SK-N-SH (cell line): ENCODE measurements around the gene PLEKHG1. TPM values are rescaled to one million over a fixed set of nuclear protein-coding genes. Genes with fewer than 3 reads are reported as not detected.

ENCODE experiments used
- CTCF ChIA-PET: fragments of 300-600, 350-600 bp; formaldehyde crosslinking; extraction: SDS; loops from one replicate; lab custom pipeline; 2021; lab: Yijun Ruan, JAX
- POLR2A ChIA-PET: fragments of 350-600 bp; sonication (Branson Sonifier 250); formaldehyde crosslinking; extraction: SDS; loops from one replicate; lab custom pipeline; 2020; ENCODE audit warnings: antibody characterized with exemption, inconsistent platforms; lab: Yijun Ruan, JAX
- DNase-seq: peaks from one replicate; pipeline ENCODE4 v3.0.0; 2012
- H2AFZ ChIP-seq: fragments of 200-600 bp; sonication (generic); 2 replicates; pipeline ENCODE4 v1.8.1; 2016; ENCODE audit warnings: antibody characterized with exemption, mild to moderate bottlenecking, low read depth
- H3F3A ChIP-seq: fragments of 200-600 bp; sonication (generic); replicated peaks from 2 replicates; pipeline ENCODE3; 2016; ENCODE audit warnings: antibody characterized with exemption, mild to moderate bottlenecking; ENCODE audit not compliant: insufficient read depth
- H3K27ac ChIP-seq, 2 experiments: fragments of 200-500 bp in 1 of 2; fragments of 200-600 bp in 1 of 2; sonication (Bioruptor generic) in 1 of 2; sonication (generic), shearing (Covaris generic) in 1 of 2; 2 replicates each; pipeline versions ENCODE4 v1.5.1 to v1.6.1; 2014 to 2016; ENCODE audit warnings: low read depth in 2 of 2, inconsistent platforms in 1 of 2, low read length in 1 of 2, mild to moderate bottlenecking in 1 of 2, mixed read lengths in 1 of 2
- H3K27me3 ChIP-seq: fragments of 200-600 bp; sonication (generic), shearing (Covaris generic); 2 replicates; pipeline ENCODE4 v1.6.1; 2016; ENCODE audit warnings: mixed run types; ENCODE audit not compliant: insufficient read depth
- H3K36me3 ChIP-seq, 2 experiments: fragments of 200-500 bp in 1 of 2; fragments of 200-600 bp in 1 of 2; sonication (Bioruptor generic) in 1 of 2; sonication (generic) in 1 of 2; replicated peaks in 1 of 2; 2 replicates each; pipeline versions ENCODE3 to v1.5.1; 2014 to 2016; ENCODE audit warnings: low read length in 1 of 2, mild to moderate bottlenecking in 1 of 2; ENCODE audit not compliant: insufficient read depth in 2 of 2, control insufficient read depth in 1 of 2
- H3K4me1 ChIP-seq, 2 experiments: fragments of 200-500 bp in 1 of 2; fragments of 200-600 bp in 1 of 2; sonication (Bioruptor generic) in 1 of 2; sonication (generic), shearing (Covaris generic) in 1 of 2; 2 replicates each; pipeline versions ENCODE4 v1.5.1 to v1.6.1; 2014 to 2016; ENCODE audit warnings: low read depth in 1 of 2, low read length in 1 of 2, mixed run types in 1 of 2; ENCODE audit not compliant: insufficient read depth in 2 of 2, control insufficient read depth in 1 of 2
- H3K4me2 ChIP-seq: fragments of 200-600 bp; sonication (generic), shearing (Covaris generic); 2 replicates; pipeline ENCODE4 v1.6.1; 2017; ENCODE audit warnings: mixed run types
- H3K4me3 ChIP-seq, 2 experiments: fragments of 200-500 bp in 1 of 2; fragments of 200-600 bp in 1 of 2; sonication (Bioruptor generic) in 1 of 2; sonication (generic), shearing (Covaris generic) in 1 of 2; 2 replicates each; pipeline versions ENCODE4 v1.5.1 to v1.8.1; 2014 to 2016; ENCODE audit warnings: low read depth in 2 of 2, inconsistent platforms in 1 of 2, low read length in 1 of 2, mild to moderate bottlenecking in 1 of 2, mixed read lengths in 1 of 2, moderate library complexity in 1 of 2
- H3K79me2 ChIP-seq: fragments of 200-600 bp; sonication (generic); 2 replicates; pipeline ENCODE4 v1.8.1; 2017; ENCODE audit warnings: mild to moderate bottlenecking; ENCODE audit not compliant: insufficient read depth
- H3K9ac ChIP-seq: fragments of 200-600 bp; sonication (generic); 2 replicates; pipeline ENCODE4 v1.6.1; 2017; ENCODE audit warnings: mixed run types
- H3K9me2 ChIP-seq: fragments of 200-600 bp; sonication (generic); 2 replicates; pipeline ENCODE4 v1.6.1; 2017; ENCODE audit warnings: mixed run types
- H3K9me3 ChIP-seq: fragments of 200-600 bp; sonication (generic); 2 replicates; pipeline ENCODE4 v1.6.1; 2017; ENCODE audit warnings: mixed run types, mild to moderate bottlenecking, moderate library complexity
- H4K20me1 ChIP-seq: fragments of 200-600 bp; sonication (generic); 2 replicates; pipeline ENCODE4 v1.6.1; 2017; ENCODE audit warnings: mild to moderate bottlenecking, mixed run types; ENCODE audit not compliant: insufficient read depth
- ELF1 ChIP-seq: IDR thresholded peaks from 2 replicates; pipeline ENCODE4 v1.4.0; 2012
- EP300 ChIP-seq, 2 experiments: IDR thresholded peaks; 2 replicates each; pipeline versions ENCODE4 v1.4.0 to v1.6.1; 2012; ENCODE audit warnings: borderline replicate concordance in 1 of 2, low read depth in 1 of 2, low read length in 1 of 2
- EZH2phosphoT487 ChIP-seq: fragments of 200-600 bp; sonication (generic); IDR thresholded peaks from 2 replicates; pipeline ENCODE4 v1.6.1; 2017; ENCODE audit warnings: low read depth, mixed run types, mild to moderate bottlenecking, antibody characterized with exemption, moderate library complexity, borderline replicate concordance
- FOXJ3 ChIP-seq: sonication (generic); formaldehyde crosslinking; IDR thresholded peaks from 2 replicates; pipeline ENCODE4 v1.5.1; 2020; ENCODE audit warnings: mild to moderate bottlenecking, missing genetic modification reagents
- JUND ChIP-seq: IDR thresholded peaks from 2 replicates; pipeline ENCODE4 v1.4.0; 2012
- MEF2A ChIP-seq: IDR thresholded peaks from 2 replicates; pipeline ENCODE4 v1.4.0; 2012; ENCODE audit warnings: low read depth, borderline replicate concordance
- MXI1 ChIP-seq: IDR thresholded peaks from 2 replicates; pipeline ENCODE4 v1.6.1; 2012; ENCODE audit warnings: mild to moderate bottlenecking, low read depth, low read length, improper control_type of control experiment
- NRF1 ChIP-seq: IDR thresholded peaks from 2 replicates; pipeline ENCODE4 v1.6.1; 2012; ENCODE audit warnings: low read depth, mild to moderate bottlenecking, low read length
- PBX3 ChIP-seq: IDR thresholded peaks from 2 replicates; pipeline ENCODE4; 2012
- RAD21 ChIP-seq: IDR thresholded peaks from 2 replicates; pipeline ENCODE4 v1.6.1; 2012; ENCODE audit warnings: mild to moderate bottlenecking, low read length
- RCOR1 ChIP-seq: fragments of 150-350 bp; IDR thresholded peaks from 2 replicates; pipeline ENCODE4 v1.6.1; 2017; ENCODE audit warnings: antibody characterized with exemption, low read length
- REST ChIP-seq: IDR thresholded peaks from 2 replicates; pipeline ENCODE4 v1.6.1; 2012; ENCODE audit warnings: mild to moderate bottlenecking, low read depth, low read length, moderate library complexity
- SMC3 ChIP-seq: IDR thresholded peaks from 2 replicates; pipeline ENCODE4 v1.6.1; 2012; ENCODE audit warnings: low read depth, low read length, improper control_type of control experiment
- TAF1 ChIP-seq: IDR thresholded peaks from 2 replicates; pipeline ENCODE4 v1.6.1; 2012; ENCODE audit warnings: low read depth, mild to moderate bottlenecking, low read length, moderate library complexity, borderline replicate concordance
- TEAD4 ChIP-seq: IDR thresholded peaks from 2 replicates; pipeline ENCODE4 v1.4.0; 2012; ENCODE audit warnings: mild to moderate bottlenecking, borderline replicate concordance; ENCODE audit not compliant: insufficient read depth
- USF2 ChIP-seq: fragments of 150-350 bp; IDR thresholded peaks from 2 replicates; pipeline ENCODE4 v1.6.1; 2017; ENCODE audit warnings: antibody characterized with exemption, low read length, low read depth, borderline replicate concordance
- ZBTB33 ChIP-seq: IDR thresholded peaks from 2 replicates; pipeline ENCODE4 v1.4.0; 2012; ENCODE audit warnings: low read depth, borderline replicate concordance
- WGBS: methylation state at CpG from one replicate; pipeline ENCODE4 v1.1.6; 2017; ENCODE audit warnings: low lambda C conversion rate; 5-methylcytosine and 5-hydroxymethylcytosine counted together
- polyA plus RNA-seq, 3 experiments: library from polyadenylated mRNA; depleted of rRNA; stranded (reverse); fragments of >200 nt; gene quantifications; 2 replicates each; pipeline ENCODE4 v1.2.3, GENCODE V29; 2012

Gene PLEKHG1
- polyA plus RNA-seq, 1 of the 3 experiments (the other 2 are of a cell fraction) = 0.02 TPM

- Histone ChIP-seq H3K79me2 (no peaks in the 10 kb centered on the region), H3K27me3 (peaks cover 32% of the 10 kb centered on the region), H3K9me3 (no peaks in the 10 kb centered on the region), H3K4me3 (no peak overlapping the region), H3K27ac (no peak overlapping the region), H3K9me2 (no peaks in the 10 kb centered on the region), H3K9ac (no peak overlapping the region), H3K4me1 (no peaks in the 10 kb centered on the region; a peak in 1 of 4 replicates), H3K36me3 (no peaks in the 10 kb centered on the region), H2AFZ (no peak overlapping the region), H3F3A (no peaks in the 10 kb centered on the region), H3K4me2 (no peak overlapping the region), H4K20me1 (no peaks in the 10 kb centered on the region)
- no peak for TF ChIP-seq FOXJ3 (CRISPR knock-in tag)
- no peak for TF ChIP-seq JUND
- no peak for TF ChIP-seq TAF1
- no peak for TF ChIP-seq RCOR1
- TF ChIP-seq RAD21 = no peak
- TF ChIP-seq PBX3 = no peak
- no peak for TF ChIP-seq MXI1
- TF ChIP-seq REST = no peak
- TF ChIP-seq EZH2phosphoT487 = no peak
- no peak for TF ChIP-seq EP300 (IDR thresholded peaks at IDR 0.05; ENCODE audit: borderline replicate concordance in 1 of 2, low read depth in 1 of 2, low read length in 1 of 2)
- TF ChIP-seq ELF1 = no peak
- TF ChIP-seq USF2 = no peak
- TF ChIP-seq TEAD4 = no peak
- no peak for TF ChIP-seq NRF1
- no peak for TF ChIP-seq MEF2A
- TF ChIP-seq ZBTB33 = no peak
- TF ChIP-seq SMC3 = no peak
- CTCF ChIA-PET = interaction anchor here (1.0 to 1.1 kb wide), 2 partner anchors 39 to 208 kb away, joined by 3 read pairs; no protein-coding TSS in a partner anchor
- POLR2A ChIA-PET = no interaction called here
- 20% methylated on average over 4 of the region's 4 CpGs for WGBS
- no peak for DNase-seq
Observed at GRCh38 chr6:150603176-150603575, 3.5 kb downstream of the PLEKHG1 start.
